GM12878 (cell line): Measurements from ENCODE around the gene CDC37L1. TPM values are rescaled to one million over a fixed set of nuclear protein-coding genes. Genes with fewer than 3 reads are reported as not detected.

Experiments used
- ATAC-seq: fragments of 200-7000 bp; cut with Tn5 transposase; 3 replicates; pipeline ENCODE4 v1.9.1; 2020; ENCODE audit warnings: mild to moderate bottlenecking, moderate library complexity
- BruUV-seq: library from RNA; stranded (reverse); fragments of 400-500 nt; replicated peaks from 2 replicates; lab custom pipeline; 2021; lab: Mats Ljungman, UMichigan
- CTCF ChIA-PET: fragments of 300-600 bp; sonication (Branson Sonifier 250); formaldehyde crosslinking; extraction: SDS; loops from one replicate; lab custom pipeline; 2021; ENCODE audit warnings: inconsistent platforms; lab: Yijun Ruan, JAX
- POLR2A ChIA-PET: fragments of 350-600 bp; formaldehyde crosslinking; extraction: SDS; loops from one replicate; lab custom pipeline; 2021; ENCODE audit warnings: inconsistent platforms; lab: Charles Lee
- RAD21 ChIA-PET: fragments of 300-600 bp; sonication (Branson Sonifier 250); formaldehyde crosslinking; loops from one replicate; lab custom pipeline; 2023; ENCODE audit warnings: antibody characterized with exemption; ENCODE audit not compliant: unreplicated experiment; lab: Charles Lee
- SMC1A ChIA-PET: fragments of 300-600 bp; sonication (Branson Sonifier 250); formaldehyde crosslinking; loops from one replicate; lab custom pipeline; 2023; ENCODE audit not compliant: unreplicated experiment, uncharacterized antibody; lab: Charles Lee
- DNase-seq: peaks from one replicate; pipeline ENCODE4 v3.0.0-alpha.2; 2011; ENCODE audit warnings: low read depth, low spot score
- FAIRE-seq: peaks from 3 replicates; lab custom pipeline; 2011; peaks lifted over from hg19 to GRCh38; lab: Jason Lieb, UNC
- H2AFZ ChIP-seq: 2 replicates; pipeline ENCODE4 v1.6.0; 2011; ENCODE audit warnings: low read depth, low read length, control low read depth; ENCODE audit not compliant: control insufficient read depth
- H3K27ac ChIP-seq: 2 replicates; pipeline ENCODE4 v1.5.1; 2011; ENCODE audit warnings: control low read depth; ENCODE audit not compliant: control insufficient read depth, insufficient read depth
- H3K27me3 ChIP-seq, 2 experiments: replicated peaks in 1 of 2; 2 replicates each; pipeline versions ENCODE4 v1.6.0 to v1.6.1; 2011; ENCODE audit warnings: low read length in 1 of 2; ENCODE audit not compliant: control insufficient read depth in 2 of 2, insufficient read depth in 2 of 2
- H3K36me3 ChIP-seq, 2 experiments: 2 replicates each; pipeline ENCODE4 v1.5.1; 2011; ENCODE audit warnings: low read length in 1 of 2; ENCODE audit not compliant: control insufficient read depth in 2 of 2, insufficient read depth in 2 of 2
- H3K4me1 ChIP-seq: 2 replicates; pipeline ENCODE4 v1.6.1; 2011; ENCODE audit warnings: mild to moderate bottlenecking, low read length, moderate library complexity, mixed read lengths; ENCODE audit not compliant: control insufficient read depth, insufficient read depth
- H3K4me2 ChIP-seq: 2 replicates; pipeline ENCODE4 v1.6.0; 2011; ENCODE audit warnings: control low read depth; ENCODE audit not compliant: control insufficient read depth, insufficient read depth
- H3K4me3 ChIP-seq: fragments of 200-600 bp; sonication (generic); 2 replicates; pipeline ENCODE4 v1.5.1; 2016
- H3K79me2 ChIP-seq: 2 replicates; pipeline ENCODE4 v1.6.0; 2011; ENCODE audit warnings: low read length; ENCODE audit not compliant: control insufficient read depth, insufficient read depth
- H3K9ac ChIP-seq: 2 replicates; pipeline ENCODE4 v1.8.0; 2011; ENCODE audit warnings: low read length, control low read depth, mixed read lengths; ENCODE audit not compliant: control insufficient read depth, insufficient read depth
- H3K9me3 ChIP-seq: replicated peaks from 3 replicates; pipeline ENCODE4 v1.5.1; 2011; ENCODE audit warnings: mild to moderate bottlenecking, low read length; ENCODE audit not compliant: control insufficient read depth, insufficient read depth
- H4K20me1 ChIP-seq: 2 replicates; pipeline ENCODE4 v1.6.0; 2011; ENCODE audit not compliant: control insufficient read depth, insufficient read depth
- BHLHE40 ChIP-seq, 2 experiments: fragments of 450-650 bp in 1 of 2; IDR thresholded peaks; 2 replicates each; pipeline ENCODE4 v1.6.1; 2011 to 2017; ENCODE audit warnings: low read depth in 2 of 2, borderline replicate concordance in 1 of 2, improper control_type of control experiment in 1 of 2, low read length in 1 of 2, mild to moderate bottlenecking in 1 of 2
- CBX5 ChIP-seq: sonication (generic); IDR thresholded peaks from 2 replicates; pipeline ENCODE4 v1.6.1; 2016; ENCODE audit warnings: low read depth, moderate library complexity, mild to moderate bottlenecking, inconsistent platforms
- DPF2 ChIP-seq: fragments of 450-650 bp; IDR thresholded peaks from 2 replicates; pipeline ENCODE4 v1.6.1; 2017; ENCODE audit warnings: mild to moderate bottlenecking
- FOXK2 ChIP-seq: fragments of 450-650 bp; IDR thresholded peaks from 2 replicates; pipeline ENCODE4 v1.6.1; 2017; ENCODE audit warnings: mild to moderate bottlenecking, moderate library complexity
- IKZF2 ChIP-seq, 2 experiments: fragments of 450-650 bp; IDR thresholded peaks; 2 replicates each; pipeline ENCODE4 v1.6.1; 2017; ENCODE audit warnings: mild to moderate bottlenecking in 2 of 2, moderate library complexity in 2 of 2
- IRF3 ChIP-seq: fragments of 450-650 bp; IDR thresholded peaks from 2 replicates; pipeline ENCODE4 v1.6.1; 2014; ENCODE audit warnings: mild to moderate bottlenecking
- MXI1 ChIP-seq: fragments of 150-350 bp; IDR thresholded peaks from 2 replicates; pipeline ENCODE4 v1.6.1; 2011; ENCODE audit warnings: low read depth, mild to moderate bottlenecking, inconsistent platforms, low read length, improper control_type of control experiment
- NFYB ChIP-seq: IDR thresholded peaks from 2 replicates; pipeline ENCODE4 v1.6.1; 2011; ENCODE audit warnings: low read depth, mild to moderate bottlenecking, low read length, improper control_type of control experiment, moderate library complexity; ENCODE audit not compliant: insufficient read depth
- PKNOX1 ChIP-seq: fragments of 450-650 bp; IDR thresholded peaks from 2 replicates; pipeline ENCODE4 v1.6.1; 2016; ENCODE audit warnings: mild to moderate bottlenecking
- PRDM15 ChIP-seq: fragments of 450-650 bp; formaldehyde crosslinking; IDR thresholded peaks from 2 replicates; pipeline ENCODE4 v1.4.0; 2020; ENCODE audit warnings: mild to moderate bottlenecking, moderate library complexity
- SPI1 ChIP-seq: IDR thresholded peaks from 2 replicates; pipeline ENCODE4 v1.6.1; 2011; ENCODE audit warnings: low read depth, mild to moderate bottlenecking, low read length, moderate library complexity, borderline replicate concordance; ENCODE audit not compliant: insufficient read depth
- STAT1 ChIP-seq: fragments of 450-650 bp; conservative IDR thresholded peaks from 2 replicates; pipeline ENCODE4 v1.6.1; 2014; ENCODE audit warnings: antibody characterized with exemption, mild to moderate bottlenecking
- SUPT20H ChIP-seq: IDR thresholded peaks from 2 replicates; pipeline ENCODE4 v1.6.1; 2011; ENCODE audit warnings: low read depth, mild to moderate bottlenecking, low read length, moderate library complexity, borderline replicate concordance; ENCODE audit not compliant: control insufficient read depth
- USF2 ChIP-seq: IDR thresholded peaks from 2 replicates; pipeline ENCODE4 v1.6.1; 2011; ENCODE audit warnings: low read depth, low read length, improper control_type of control experiment, borderline replicate concordance
- WGBS: methylation state at CpG from one replicate; pipeline ENCODE4 v1.1.6; 2016; ENCODE audit warnings: low lambda C conversion rate; ENCODE audit not compliant: insufficient replicate concordance, insufficient coverage; ENCODE audit errors: missing lambda C conversion rate; 5-methylcytosine and 5-hydroxymethylcytosine counted together
- in situ Hi-C: fragments of 300-500 bp; cut with MboI; formaldehyde crosslinking; loops from 9 replicates; pipeline ENCODE4 v1.14.3; 2018; ENCODE audit warnings: mixed read lengths
- intact Hi-C: fragments of 100-400 bp; cut with micrococcal nuclease; formaldehyde crosslinking; loops from one replicate; pipeline ENCODE4 v1.14.2; 2022; ENCODE audit not compliant: unreplicated experiment
- polyA plus RNA-seq, 11 experiments: library from polyadenylated mRNA; depleted of rRNA in 4 of 11; unstranded in 6 of 11; stranded (reverse) in 5 of 11; fragments of >200 nt; fragmentation: Nextera tagmentation in 4 of 11; fragmentation: Illumina TruSeq in 1 of 11; extraction: Ambion mirVana in 4 of 11; extraction: Trizol in 1 of 11; gene quantifications; 1 replicate in 1 of 11; 2 replicates in 10 of 11; pipeline versions ENCODE4 v1.2.1 to v1.2.3, GENCODE V29; 2011 to 2016; ENCODE audit warnings: inconsistent platforms in 2 of 11, missing spikeins in 2 of 11, low read depth in 1 of 11
- total RNA-seq, 4 experiments: library from RNA; depleted of rRNA in 3 of 4; stranded (reverse); fragments of >200 nt in 3 of 4; fragmentation: Illumina TruSeq in 1 of 4; extraction: Trizol in 1 of 4; gene quantifications; 2 replicates each; pipeline versions ENCODE4 v1.2.1 to v1.2.3, GENCODE V29; 2013 to 2021

CDC37L1 gene
- total and polyA plus RNA-seq, 10 of the 15 experiments (the other 5 are each of a cell fraction or from before 2014, with no cell fraction given): 2.2 to 16.6 (median 8.2) TPM

GRCh38 chr9:4706021-4706420 lies 26.7 kb downstream of the CDC37L1 start (continued):
- TF ChIP-seq NFYB: no peak
- no peak for TF ChIP-seq FOXK2
- TF ChIP-seq SUPT20H: no peak
- no peak for TF ChIP-seq DPF2
- no peak for TF ChIP-seq STAT1
- no peak for TF ChIP-seq MXI1

GRCh38 chr9:4706971-4707622 lies 27.7 kb downstream of the CDC37L1 start:
- ATAC-seq (no peak), FAIRE-seq (no peak), DNase-seq (no peak)
- no peak overlapping the region for H3K4me2 ChIP-seq
- no peaks in the 10 kb centered on the region for H3K9me3 ChIP-seq
- no peak overlapping the region for H3K4me3 ChIP-seq
- SMC1A ChIA-PET: interaction anchor here (1.1 kb wide), 1 partner anchor 64 kb away, joined by 3 read pairs; no protein-coding TSS in a partner anchor
- RAD21 ChIA-PET: interaction anchor here (0.7 kb wide), 1 partner anchor 735 kb away, joined by 3 read pairs; no protein-coding TSS in a partner anchor
- intact Hi-C loops: no loop called here
- no peaks in the 10 kb centered on the region for H3K4me1 ChIP-seq
- no peaks in the 10 kb centered on the region for H4K20me1 ChIP-seq
- no peaks in the 10 kb centered on the region for H3K27me3 ChIP-seq
- H3K36me3 ChIP-seq: peaks cover 1 to 14% of the 10 kb centered on the region in 2 experiments
- BruUV-seq: no TSS peak
- POLR2A ChIA-PET: interaction anchor here (0.5 to 1.1 kb wide), 2 partner anchors 8 to 42 kb away, joined by 3 read pairs; no protein-coding TSS in a partner anchor
- no peak overlapping the region for H3K9ac ChIP-seq
- H2AFZ ChIP-seq: no peak overlapping the region
- CTCF ChIA-PET: interaction anchor here (0.6 to 1.5 kb wide), 4 partner anchors 10 to 43 kb away, joined by 3 to 5 read pairs (median 4); no protein-coding TSS in a partner anchor
- WGBS: 74% methylated on average over 4 of the region's 4 CpGs
- no peak overlapping the region for H3K27ac ChIP-seq
- in situ Hi-C loops: no loop called here
- no peaks in the 10 kb centered on the region for H3K79me2 ChIP-seq
- no peak for TF ChIP-seq PKNOX1
- no peak for TF ChIP-seq IKZF2 (IDR thresholded peaks at IDR 0.05)
- TF ChIP-seq CBX5: no peak
- TF ChIP-seq BHLHE40 (IDR thresholded peaks at IDR 0.05; ENCODE audit: borderline replicate concordance in 1 of 2, low read depth in 2 of 2, low read length in 1 of 2): no peak
- no peak for TF ChIP-seq IRF3
- no peak for TF ChIP-seq PRDM15
- TF ChIP-seq SPI1: 0 out of 2 replicates have a peak, but pooled peaks have one; percentile 8
- TF ChIP-seq USF2: no peak
